ENCODE data around the gene KCNIP1.

Gene KCNIP1

DNA sequence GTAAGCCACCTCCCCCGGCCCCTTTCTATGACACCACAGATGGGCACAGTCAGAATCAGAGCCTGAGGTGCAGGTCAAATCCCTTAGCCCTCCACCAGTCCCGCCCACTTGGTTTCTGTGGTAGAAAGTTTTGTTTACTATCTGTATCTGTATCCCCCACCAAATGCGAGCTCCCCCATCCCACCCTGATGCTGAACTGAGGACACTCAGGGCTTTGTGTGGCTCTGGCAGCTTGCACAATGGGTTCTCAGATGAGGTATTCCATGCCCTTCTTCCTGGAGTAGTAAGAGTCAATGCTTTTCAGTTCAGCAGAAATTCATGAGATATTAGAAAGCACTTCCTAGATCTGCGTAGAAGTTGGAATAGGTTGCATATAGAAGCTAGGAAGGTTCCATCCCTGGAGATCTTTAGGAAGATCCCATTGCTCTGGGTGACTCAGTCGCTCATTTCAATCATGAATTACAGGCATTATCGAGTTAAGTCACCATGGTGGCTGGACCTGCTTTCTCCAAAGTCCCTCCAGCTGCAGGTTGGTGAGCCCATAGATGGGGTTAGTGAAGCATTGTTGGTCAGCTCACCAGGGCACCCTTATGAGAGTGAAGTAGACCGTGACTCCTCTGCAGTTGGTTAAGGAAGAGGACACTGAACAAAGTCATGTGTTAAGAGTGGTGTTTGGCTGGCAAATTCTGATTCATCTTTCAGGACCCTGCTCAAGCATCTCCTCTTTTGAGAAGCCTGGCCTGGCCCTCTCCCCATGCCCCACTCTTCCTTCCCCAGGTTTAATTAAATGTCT is 10.6 kb upstream of the KCNIP1 start:
- Histone ChIP-seq H3K4me2 (no peak overlapping the region), H3K27ac (no peak overlapping the region), H3K9me3 (no peaks in the 10 kb centered on the region), H3K4me1 (peaks cover 5% of the 10 kb centered on the region), H4K20me1 (no peaks in the 10 kb centered on the region), H3K4me3 (no peak overlapping the region), H3K36me3 (no peaks in the 10 kb centered on the region), H3K27me3 (no peaks in the 10 kb centered on the region; the same call in 1 of the 2 replicates), H3K9ac (no peak overlapping the region)
- TF ChIP-seq Cebpa-rat (IDR thresholded peaks at IDR 0.05) = no peak

DNA sequence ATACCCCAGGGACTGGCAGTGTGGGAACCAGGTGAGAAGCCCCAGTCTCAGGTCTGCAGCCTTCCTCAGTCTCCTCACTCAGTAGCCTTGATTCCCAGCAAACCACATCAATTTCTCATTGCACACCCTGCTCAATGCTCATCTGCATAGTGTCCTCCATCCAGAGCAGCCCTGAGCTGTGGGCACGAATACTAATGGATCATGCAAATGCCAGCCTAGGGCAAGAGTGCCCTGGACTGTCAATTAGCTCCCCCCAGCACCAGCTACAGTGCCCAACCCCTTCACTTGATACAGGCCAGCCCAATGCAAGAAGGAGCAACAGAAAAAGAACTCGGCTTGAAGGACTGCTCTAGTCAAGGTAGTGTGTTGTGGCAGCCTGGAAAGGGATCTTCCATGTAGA is 9.8 kb upstream of the KCNIP1 start:
- TF ChIP-seq Cebpa-rat (IDR thresholded peaks at IDR 0.05) = no peak
- Histone ChIP-seq H3K9me3 (no peaks in the 10 kb centered on the region), H3K4me3 (no peak overlapping the region), H3K9ac (no peak overlapping the region), H4K20me1 (no peaks in the 10 kb centered on the region), H3K27ac (no peak overlapping the region), H3K4me1 (peaks cover 5% of the 10 kb centered on the region), H3K36me3 (no peaks in the 10 kb centered on the region), H3K4me2 (no peak overlapping the region), H3K27me3 (no peaks in the 10 kb centered on the region; the same call in 1 of the 2 replicates)

DNA sequence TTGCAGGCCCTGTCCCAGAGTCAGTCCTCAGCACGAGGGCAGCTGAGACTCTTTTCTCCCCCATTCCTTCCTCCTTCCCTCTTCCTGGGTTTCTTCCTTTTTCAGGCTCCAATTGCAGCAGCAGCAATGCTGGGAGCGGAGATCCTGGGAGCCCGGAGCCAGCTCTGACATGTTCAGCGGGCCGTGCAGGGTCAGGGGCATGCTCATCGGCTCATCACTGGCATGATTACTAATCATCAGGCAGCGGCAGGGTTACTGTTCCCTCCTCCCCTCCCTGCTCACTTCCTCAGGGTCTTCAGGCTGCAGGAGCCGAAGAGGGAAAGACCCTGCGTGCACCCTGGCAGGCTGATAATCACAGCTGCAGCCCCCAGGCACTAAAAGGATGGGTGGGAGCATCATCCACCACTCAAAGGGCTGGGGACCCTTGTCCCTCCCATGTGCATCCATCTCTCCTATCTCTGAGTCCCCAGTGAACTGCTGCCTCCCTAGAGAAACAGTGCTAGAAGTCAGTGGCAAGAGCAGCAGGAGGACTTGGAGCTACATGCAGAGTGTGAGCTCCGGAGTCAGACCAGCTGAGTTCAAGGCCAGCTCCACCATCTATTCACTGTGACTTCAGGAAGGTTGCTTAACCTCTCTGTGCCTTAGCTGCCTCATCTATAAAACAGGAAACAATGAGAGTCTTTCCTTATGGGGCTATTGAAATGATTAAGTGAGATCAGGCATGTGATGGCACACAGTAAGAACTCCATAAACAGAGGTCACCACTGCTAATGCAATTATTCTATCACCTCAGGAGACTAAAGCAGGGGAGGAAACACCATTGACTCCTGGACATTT is 7.8 kb upstream of the KCNIP1 start:
- no peaks in the 10 kb centered on the region for H3K9me3 ChIP-seq
- no peak for TF ChIP-seq Cebpa-rat (IDR thresholded peaks at IDR 0.05)
- no peak overlapping the region for H3K9ac ChIP-seq
- no peak overlapping the region for H3K4me3 ChIP-seq
- no peaks in the 10 kb centered on the region for H3K36me3 ChIP-seq
- H3K27ac ChIP-seq = no peak overlapping the region
- no peaks in the 10 kb centered on the region for H4K20me1 ChIP-seq
- H3K4me2 ChIP-seq = no peak overlapping the region
- H3K27me3 ChIP-seq = no peaks in the 10 kb centered on the region; the same call in 1 of the 2 replicates
- H3K4me1 ChIP-seq = peaks cover 5% of the 10 kb centered on the region

DNA sequence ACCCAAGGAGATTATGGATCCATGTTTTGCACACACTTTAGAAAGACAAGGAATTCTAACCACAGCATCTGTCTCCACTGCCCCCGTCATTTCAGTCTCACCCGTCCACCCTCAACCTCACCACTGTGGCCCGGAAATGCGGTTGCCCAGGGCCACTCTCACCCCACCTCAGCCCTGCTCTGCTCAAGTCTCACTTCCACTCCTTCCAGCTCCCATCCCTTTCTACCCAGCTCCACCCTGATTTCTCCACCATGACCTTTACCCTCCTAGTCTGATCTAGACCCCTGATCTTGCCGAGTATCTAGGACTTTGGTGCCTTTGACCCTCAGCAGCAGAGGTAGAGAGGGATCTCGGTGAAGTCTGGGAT is 7.2 kb upstream of the KCNIP1 start:
- no peaks in the 10 kb centered on the region; the same call in 1 of the 2 replicates for H3K27me3 ChIP-seq
- H3K4me1 ChIP-seq = peaks cover 5% of the 10 kb centered on the region
- TF ChIP-seq Cebpa-rat (IDR thresholded peaks at IDR 0.05) = no peak
- H3K27ac ChIP-seq = no peak overlapping the region
- H3K9me3 ChIP-seq = no peaks in the 10 kb centered on the region
- H3K36me3 ChIP-seq = no peaks in the 10 kb centered on the region
- H3K9ac ChIP-seq = no peak overlapping the region
- no peak overlapping the region for H3K4me2 ChIP-seq
- no peak overlapping the region for H3K4me3 ChIP-seq
- no peaks in the 10 kb centered on the region for H4K20me1 ChIP-seq

DNA sequence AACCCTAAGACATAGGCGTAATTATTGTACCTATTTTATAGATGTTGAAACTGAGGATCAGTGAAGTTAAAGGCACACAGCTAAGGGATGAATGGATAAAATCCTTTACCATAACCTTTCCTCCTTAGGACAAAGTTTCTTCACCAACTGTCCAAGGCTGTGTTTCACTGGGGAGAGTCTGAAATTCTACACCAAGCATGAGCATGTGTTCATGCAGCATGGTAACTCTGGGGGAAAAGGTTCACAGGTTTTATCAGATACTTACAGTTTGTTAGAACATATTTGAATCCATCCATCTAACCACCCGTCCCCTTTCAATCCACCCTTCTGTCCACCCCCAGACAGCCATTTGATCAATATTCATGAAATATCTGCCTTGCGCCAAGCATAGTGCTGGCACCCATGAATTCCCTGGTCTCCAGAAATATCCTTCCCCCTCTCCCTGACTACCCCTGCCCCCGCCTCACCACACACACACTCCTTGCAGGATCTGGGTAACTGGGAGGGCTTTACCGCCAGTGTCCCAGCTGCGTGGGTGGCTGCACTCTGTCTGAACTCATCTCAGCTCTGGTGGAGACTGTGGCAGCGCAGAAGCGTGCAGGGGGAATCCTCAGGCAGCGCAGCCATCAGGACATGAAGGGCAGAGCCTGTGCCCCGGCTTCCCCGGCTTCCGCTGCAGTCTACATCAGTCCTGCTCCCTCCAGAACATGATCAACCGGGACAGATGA is 6.3 kb upstream of the KCNIP1 start:
- Histone ChIP-seq H3K4me3 (no peak overlapping the region), H3K27me3 (no peaks in the 10 kb centered on the region; the same call in 1 of the 2 replicates), H4K20me1 (no peaks in the 10 kb centered on the region), H3K9ac (no peak overlapping the region), H3K9me3 (no peaks in the 10 kb centered on the region), H3K4me1 (peaks cover 12% of the 10 kb centered on the region), H3K4me2 (no peak overlapping the region), H3K27ac (no peak overlapping the region), H3K36me3 (no peaks in the 10 kb centered on the region)
- no peak for TF ChIP-seq Cebpa-rat (IDR thresholded peaks at IDR 0.05)

DNA sequence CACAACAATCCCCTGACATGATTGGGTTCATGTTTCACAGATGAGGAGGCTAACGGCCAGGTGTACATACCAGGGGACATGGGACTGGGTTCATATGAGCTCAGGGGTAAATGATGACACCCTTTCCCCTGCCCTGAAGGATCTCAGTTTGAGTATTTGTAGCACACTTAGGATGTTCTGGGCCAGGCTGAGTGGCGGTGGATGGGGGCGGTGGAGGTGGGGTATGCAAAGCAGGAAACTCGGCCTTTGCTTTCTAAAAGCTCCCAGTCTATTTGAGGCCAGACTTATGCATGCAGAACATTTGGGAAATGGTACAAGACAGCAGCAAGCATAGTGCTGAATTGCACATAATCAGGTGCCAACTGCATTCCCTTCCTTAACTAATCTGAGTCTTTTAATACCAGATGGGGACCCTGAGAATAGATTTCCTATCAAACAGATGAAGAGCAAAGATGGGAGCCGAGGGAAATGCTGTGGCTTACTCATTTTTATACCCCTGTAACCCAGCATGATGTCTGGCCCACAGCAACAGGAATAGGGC is 4.9 kb upstream of the KCNIP1 start:
- Histone ChIP-seq H4K20me1 (no peaks in the 10 kb centered on the region), H3K4me2 (no peak overlapping the region), H3K4me1 (peaks cover 13% of the 10 kb centered on the region), H3K36me3 (no peaks in the 10 kb centered on the region), H3K9ac (no peak overlapping the region), H3K27me3 (no peaks in the 10 kb centered on the region; the same call in 1 of the 2 replicates), H3K4me3 (no peak overlapping the region), H3K9me3 (no peaks in the 10 kb centered on the region), H3K27ac (no peak overlapping the region)
- no peak for TF ChIP-seq Cebpa-rat (IDR thresholded peaks at IDR 0.05)

DNA sequence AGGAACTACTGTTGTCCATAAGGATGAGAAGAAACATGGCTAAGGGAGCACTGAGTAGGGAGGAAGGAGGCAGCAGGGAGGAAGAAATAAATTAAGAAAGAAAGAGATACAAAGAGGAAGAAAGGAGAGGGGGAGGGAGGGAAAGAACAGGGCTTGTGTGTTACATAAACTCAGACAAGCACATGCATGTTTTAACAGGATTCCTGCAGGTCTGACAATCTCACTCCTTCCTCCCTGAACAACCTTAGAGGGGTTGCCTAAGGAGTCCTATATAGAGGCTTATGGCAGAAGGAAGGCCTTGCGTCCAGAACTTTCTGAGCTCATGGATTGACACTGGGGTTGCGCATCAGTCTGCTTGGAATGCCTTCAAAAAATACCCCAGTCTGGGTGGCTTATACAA is 4.2 kb upstream of the KCNIP1 start:
- no peaks in the 10 kb centered on the region for H4K20me1 ChIP-seq
- H3K36me3 ChIP-seq = no peaks in the 10 kb centered on the region
- no peaks in the 10 kb centered on the region for H3K9me3 ChIP-seq
- no peak overlapping the region for H3K9ac ChIP-seq
- H3K4me2 ChIP-seq = no peak overlapping the region
- no peak overlapping the region for H3K27ac ChIP-seq
- peaks cover 13% of the 10 kb centered on the region for H3K4me1 ChIP-seq
- no peak for TF ChIP-seq Cebpa-rat (IDR thresholded peaks at IDR 0.05)
- H3K27me3 ChIP-seq = peaks cover 6% of the 10 kb centered on the region; the same call in 1 of the 2 replicates
- H3K4me3 ChIP-seq = no peak overlapping the region

DNA sequence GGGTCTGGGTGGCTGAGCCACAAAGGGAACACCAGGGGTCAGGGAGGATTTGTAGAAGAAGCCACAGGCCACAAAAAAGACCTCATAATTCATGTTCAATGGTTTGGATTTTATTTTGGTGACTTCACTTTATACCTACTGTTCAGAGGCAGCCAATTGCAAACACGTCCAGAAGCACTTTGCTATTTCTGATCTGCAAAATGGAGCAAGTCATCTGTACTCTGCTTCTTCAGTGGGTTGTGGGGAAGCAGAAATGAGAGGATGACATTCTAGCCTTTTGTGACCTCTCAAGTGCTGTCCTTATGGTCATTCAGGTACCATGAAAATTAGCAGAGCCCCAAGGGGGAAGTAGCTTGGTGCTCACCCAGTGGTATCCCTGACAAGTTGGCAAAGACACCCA is 2.5 kb upstream of the KCNIP1 start:
- no peak for TF ChIP-seq Cebpa-rat (IDR thresholded peaks at IDR 0.05)
- 0 out of 2 replicates have a peak, but pooled peaks cover 6% of the 10 kb centered on the region for H3K27me3 ChIP-seq
- peak overlapping the region; percentile 42; the same call in 1 of the 2 replicates for H3K4me2 ChIP-seq
- H3K4me3 ChIP-seq = no peak overlapping the region
- no peaks in the 10 kb centered on the region for H4K20me1 ChIP-seq
- peaks cover 13% of the 10 kb centered on the region for H3K4me1 ChIP-seq
- no peaks in the 10 kb centered on the region for H3K9me3 ChIP-seq
- no peak overlapping the region for H3K9ac ChIP-seq
- H3K27ac ChIP-seq = no peak overlapping the region
- H3K36me3 ChIP-seq = no peaks in the 10 kb centered on the region

DNA sequence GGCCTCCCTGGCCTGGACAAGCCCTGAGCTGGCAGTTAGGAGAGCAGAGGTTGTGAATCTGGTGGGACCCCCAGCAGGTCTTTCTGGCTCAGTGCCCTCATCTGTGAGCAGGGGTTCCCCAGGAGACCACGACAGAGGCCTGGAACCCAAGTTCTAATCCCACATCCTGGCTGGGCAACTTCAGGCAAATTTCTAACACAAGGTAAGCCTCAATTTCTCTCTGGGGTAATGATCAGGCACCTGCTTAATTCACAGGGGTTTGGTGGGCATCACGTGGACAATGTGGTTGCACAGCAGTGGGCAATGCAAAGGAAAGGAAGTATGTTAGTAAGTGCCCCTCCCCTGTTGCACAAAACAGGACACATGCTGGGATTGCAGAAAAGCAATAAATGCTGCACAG is 1.9 kb upstream of the KCNIP1 start:
- no peaks in the 10 kb centered on the region for H4K20me1 ChIP-seq
- no peaks in the 10 kb centered on the region for H3K9me3 ChIP-seq
- H3K4me3 ChIP-seq = no peak overlapping the region
- no peak overlapping the region for H3K9ac ChIP-seq
- TF ChIP-seq Cebpa-rat (IDR thresholded peaks at IDR 0.05) = no peak
- H3K27ac ChIP-seq = no peak overlapping the region
- peaks cover 13% of the 10 kb centered on the region for H3K4me1 ChIP-seq
- 0 out of 2 replicates have a peak, but pooled peaks cover 6% of the 10 kb centered on the region for H3K27me3 ChIP-seq
- no peaks in the 10 kb centered on the region for H3K36me3 ChIP-seq
- H3K4me2 ChIP-seq = peak overlapping the region; percentile 42
